ENCODE measurements around the gene NAA10. TPM values are rescaled to one million over a fixed set of nuclear protein-coding genes. Genes with fewer than 3 reads are reported as not detected.

The NAA10 gene
- total RNA-seq, 1 experiment from 2014 or later, result 210 TPM

DNA sequence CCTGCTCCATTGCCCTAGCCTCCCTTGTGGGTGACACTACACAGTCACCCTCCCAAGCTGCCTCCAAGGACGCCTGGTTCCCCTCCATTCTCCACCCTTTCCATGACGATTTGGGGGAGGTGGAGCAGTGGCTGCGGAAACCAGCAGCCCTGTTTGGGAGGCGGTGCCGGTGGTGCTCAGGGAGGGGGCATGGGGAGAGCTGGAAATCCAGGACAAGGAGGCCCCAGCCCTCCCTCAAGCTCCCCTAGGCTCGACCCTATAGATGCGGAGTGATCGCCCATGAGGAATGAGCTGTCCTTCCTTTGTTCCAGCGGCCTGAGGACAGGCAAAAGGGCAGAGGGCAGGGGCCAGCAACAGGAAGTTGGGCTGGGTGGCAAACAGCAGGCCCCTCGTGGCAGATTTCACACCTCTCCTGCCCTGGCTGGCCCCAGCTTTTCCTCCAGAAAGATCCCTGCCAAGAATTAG is 13.2 kb upstream of the NAA10 start:
- no peak for DNase-seq (ENCODE audit: low spot score)

- DNase-seq (ENCODE audit: low spot score), result peak; percentile 86
Measured at GRCh38 chrX:153947009-153947769, 12.4 kb upstream of the NAA10 start.

DNA sequence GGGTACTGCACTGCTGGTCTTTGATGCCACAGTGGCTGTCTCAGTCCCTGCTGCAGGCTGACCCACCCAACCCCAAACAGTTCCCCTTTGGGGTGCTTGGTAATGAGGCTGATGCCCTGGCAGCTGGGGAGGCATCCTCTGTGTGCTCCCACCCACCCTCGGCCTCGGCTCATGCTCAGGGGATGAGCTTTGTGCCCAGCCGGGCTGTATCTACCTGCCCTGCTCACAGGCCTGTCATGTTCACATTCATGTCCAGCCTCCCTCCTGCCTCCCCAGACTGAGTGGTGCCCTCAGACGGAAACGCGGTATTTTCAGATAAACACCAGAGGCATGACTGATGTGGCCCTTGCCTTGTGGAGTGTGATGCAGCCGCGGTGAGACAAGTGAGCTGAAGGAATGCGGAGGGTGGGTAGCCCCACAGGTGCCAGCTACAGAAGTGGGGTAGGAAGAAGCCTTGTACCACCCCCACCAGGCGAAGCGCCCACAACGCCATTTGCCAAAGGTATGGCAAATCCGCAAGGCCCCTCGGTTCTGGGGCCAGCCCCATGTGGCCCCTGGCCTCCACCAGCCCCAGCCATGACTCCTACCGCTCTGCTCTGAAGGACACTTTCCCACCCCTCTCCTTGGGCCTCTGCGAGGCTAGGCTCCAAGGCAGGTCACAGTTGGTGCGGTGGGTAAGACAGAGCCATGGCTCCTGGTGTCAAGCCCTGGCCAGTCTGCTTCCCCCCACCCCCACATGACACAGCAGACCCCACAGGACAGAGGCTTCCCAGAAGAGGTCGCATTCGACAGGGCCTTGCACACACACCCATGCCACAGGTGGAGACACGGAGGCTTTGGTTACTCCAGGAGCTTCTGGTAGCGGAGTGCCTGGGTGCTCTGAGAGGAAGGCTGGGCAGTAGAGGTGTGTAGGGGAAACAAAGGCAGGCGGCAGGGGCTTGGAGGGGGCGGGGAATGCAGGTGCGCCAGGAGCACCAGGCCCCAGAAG is 11.4 kb upstream of the NAA10 start:
- no peak for DNase-seq (ENCODE audit: low spot score)

DNA sequence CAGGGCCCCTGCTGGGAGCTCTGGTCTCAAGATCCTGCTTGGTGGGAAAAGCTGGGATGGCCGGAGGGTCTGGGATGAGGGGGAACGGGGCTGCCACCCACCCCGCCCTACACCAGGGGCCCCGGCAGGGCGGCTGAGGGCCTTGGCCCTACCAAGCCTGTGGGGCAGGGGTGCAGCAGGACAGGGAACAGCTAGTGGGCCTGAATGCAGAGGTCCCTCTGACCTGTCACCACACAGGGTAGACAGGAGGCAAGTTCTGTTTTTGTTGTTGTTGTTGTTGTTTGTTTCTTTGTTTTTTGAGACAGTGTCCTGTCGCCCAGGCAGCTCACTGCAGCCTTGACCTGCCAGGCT is 9.9 kb upstream of the NAA10 start:
- DNase-seq (ENCODE audit: low spot score), result no peak

- DNase-seq (ENCODE audit: low spot score), result no peak
Measured at GRCh38 chrX:153944140-153944799, 9.4 kb upstream of the NAA10 start, which contains the start of gene RENBP. TSS of gene RENBP (minus strand) at chrX:153944643. CDS start at chrX:153944610, 33 bp downstream.

DNA sequence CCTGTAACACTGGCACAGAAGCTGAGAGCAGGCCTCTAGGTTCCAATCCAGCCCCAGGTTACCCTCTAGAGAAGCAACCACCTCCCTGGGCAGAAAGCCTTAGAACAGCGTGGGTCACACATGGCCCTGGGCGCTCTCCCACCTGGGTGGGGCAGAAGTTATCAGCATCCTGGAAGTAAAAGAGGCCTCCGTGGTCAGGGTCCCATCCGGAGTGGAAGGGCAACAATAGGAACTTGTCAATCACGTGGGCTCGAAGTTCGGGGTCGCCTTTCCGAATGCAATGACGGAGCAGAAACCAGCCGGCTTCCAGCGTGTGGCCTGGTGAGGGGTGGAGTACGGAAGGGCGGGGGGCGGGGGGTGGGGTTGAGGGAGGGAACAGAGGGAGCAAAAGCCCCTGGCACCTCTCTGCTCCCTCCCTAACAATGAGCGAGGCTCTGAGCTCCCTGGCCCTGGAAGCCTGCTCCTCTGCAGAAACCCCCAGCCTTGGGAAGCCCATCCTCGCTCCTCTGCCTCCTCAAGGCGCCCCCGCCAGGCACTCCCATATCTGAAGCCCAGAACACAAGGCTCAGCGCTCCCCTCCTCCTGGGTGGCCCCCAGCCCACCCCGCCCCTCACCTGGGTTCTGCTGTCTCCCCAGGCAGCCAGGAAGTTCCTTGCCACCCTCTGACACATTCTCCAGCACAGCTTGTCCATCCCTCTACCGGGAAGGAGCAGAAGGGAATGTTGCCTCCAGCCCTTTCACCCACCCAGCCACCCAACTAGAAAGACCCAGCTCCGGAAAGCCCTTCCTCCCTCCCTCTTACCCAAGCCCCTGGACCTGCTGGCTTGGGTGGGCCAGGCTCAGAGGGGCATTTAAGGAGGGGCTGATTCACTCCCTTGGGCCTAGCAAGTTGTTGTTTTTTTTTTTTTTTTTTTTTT is 6.8 kb upstream of the NAA10 start:
- no peak for DNase-seq (ENCODE audit: low spot score)

GRCh38 chrX:153939573-153939972 is 4.7 kb upstream of the NAA10 start:
- no peak for DNase-seq (ENCODE audit: low spot score)

GRCh38 chrX:153938226-153938786 is 3.5 kb upstream of the NAA10 start:
- DNase-seq (ENCODE audit: low spot score), result no peak

DNA sequence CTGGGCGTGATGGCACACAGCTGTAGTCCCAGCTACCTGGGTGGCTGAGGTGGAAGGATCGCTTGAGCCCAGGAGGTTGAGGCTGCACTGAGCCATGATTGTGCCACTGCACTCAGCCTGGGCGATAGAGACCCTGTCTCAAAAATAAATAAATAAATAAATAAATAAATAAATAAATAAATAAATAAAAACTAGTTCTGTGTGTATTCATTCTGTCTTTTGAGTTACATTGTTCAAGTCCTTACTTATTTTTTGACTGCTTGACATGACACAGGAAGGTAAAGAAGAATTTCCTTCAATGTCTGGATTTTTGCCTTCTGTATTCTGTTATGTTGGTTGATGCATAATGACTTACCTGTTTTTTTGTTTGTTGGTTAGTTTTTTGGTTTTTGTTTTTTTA is 2.2 kb upstream of the NAA10 start:
- DNase-seq (ENCODE audit: low spot score), result no peak

GRCh38 chrX:153935326-153935851 is 552 bp upstream of the NAA10 start:
- no peak for DNase-seq (ENCODE audit: low spot score)

DNA sequence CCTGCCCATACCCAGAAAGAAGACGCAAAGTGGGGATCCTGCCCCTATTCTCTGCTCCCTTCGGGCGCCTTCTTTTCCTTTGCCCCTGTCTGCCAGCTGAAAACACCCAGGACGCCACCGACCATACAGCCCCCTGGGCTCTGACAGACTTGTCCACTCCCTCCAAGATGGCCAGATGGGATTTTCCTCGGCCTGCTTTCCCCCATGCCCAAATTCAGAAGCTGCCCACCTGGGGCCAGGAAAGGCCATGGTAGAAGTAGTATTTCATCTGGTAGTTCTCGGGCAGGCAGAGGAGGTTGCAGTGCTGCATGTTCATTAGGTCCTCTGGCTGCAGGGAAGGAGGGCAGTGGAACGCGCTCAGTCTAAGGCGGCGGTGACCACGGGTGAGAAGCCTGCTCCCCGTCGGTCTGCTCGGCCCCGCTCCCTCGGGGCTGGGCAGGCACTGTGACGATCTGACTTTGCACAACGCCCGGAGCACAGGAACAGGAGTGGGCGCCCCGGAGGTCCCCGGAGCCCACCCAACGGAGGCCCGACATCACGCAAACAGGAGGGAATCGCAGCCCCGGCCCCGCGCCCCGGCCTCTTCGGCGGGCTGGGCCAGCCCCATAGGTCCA is 582 bp downstream of the NAA10 start:
- DNase-seq (ENCODE audit: low spot score), result no peak

DNA sequence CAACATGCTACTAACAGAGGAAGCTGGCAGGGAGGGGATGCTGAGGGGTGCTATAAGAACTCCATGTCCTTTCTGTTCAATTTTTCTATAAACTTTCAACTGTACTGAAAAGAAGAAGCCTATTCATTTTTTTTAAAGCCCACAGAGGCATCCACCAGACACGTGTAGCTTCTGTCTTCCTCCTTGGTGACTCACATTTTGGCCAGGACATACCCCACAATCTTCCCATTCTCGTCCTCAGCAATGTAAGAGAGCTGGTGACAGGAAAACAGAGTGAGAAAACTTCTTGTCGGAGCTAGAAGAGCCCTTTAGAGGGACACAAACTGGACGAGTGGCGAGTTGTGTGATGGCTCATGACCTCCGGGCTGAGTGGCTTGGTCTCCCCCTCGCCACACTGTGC is 1.1 kb downstream of the NAA10 start:
- peak; percentile 37 for DNase-seq (ENCODE audit: low spot score)

DNA sequence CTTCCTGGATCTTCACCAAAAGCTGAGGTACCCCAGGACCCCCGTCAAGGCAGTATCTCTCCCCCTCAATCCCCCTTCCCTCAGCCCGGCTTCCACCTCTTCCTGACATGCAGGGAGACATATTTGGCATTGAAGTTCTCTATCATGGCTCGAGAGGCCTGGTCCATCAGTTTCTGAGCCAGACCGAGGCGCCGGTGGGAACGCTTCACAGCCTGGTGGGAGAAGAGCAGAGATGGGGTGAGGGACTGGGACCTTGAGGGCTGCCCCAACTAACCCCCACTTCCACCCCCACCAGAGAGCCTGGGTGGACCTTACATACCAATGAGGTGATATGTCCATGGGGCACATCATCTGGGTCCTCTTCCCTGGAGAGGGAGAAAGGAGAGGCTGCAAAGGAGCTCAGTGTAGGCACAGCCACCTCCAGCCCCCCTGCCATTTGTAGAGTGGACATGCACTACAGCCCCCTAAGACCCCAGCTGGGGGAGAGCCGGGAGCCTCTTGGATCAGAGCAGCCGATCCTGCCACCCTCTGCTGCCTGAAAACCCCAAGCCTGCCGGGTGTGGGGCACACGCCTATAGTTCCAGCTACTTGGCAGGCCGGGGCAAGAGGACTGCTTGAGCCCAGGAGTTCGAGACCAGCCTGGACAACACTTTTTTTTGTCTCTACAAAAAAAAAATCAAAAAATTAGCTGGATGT is 2.5 kb downstream of the NAA10 start:
- no peak for DNase-seq (ENCODE audit: low spot score)

DNA sequence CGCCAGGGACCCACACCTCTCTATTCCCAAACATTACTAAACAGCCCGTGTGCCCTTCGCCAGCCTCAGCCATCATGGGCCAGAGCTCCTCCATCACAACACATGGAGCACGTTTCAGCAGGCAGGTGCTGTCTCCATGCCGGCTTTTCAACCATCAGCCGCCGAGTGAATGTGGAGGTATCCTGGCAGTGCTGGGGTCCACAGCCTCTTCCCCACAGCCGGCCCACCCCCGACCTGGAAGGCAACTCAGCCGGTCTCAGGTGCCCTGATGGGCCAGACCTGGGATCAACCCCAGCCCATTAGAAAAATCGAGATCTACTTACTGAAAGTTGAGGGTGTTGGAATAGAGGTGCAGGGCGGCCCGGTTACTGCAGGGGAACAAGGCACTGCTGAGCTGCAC is 3.1 kb downstream of the NAA10 start:
- DNase-seq (ENCODE audit: low spot score), result no peak

DNA sequence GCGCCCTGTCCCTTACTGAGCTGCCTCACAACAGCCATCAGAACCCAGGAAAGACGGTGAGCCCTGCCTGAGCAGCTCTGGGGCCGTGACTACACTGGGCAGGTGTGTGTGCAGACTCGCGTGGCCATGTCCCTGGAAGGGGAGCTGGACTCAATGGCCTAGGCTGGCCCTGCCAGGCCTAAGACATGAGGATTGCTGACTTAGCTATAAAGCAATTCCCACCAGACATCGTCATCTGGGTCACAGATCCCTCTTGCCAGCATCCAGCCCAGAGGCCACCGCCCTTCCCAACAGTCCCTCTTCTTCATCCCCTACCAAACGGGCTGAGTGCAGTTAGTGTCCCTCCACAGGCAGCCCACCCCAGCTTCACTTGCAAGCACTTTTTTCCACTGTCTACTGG is 3.7 kb downstream of the NAA10 start:
- no peak for DNase-seq (ENCODE audit: low spot score)

DNA sequence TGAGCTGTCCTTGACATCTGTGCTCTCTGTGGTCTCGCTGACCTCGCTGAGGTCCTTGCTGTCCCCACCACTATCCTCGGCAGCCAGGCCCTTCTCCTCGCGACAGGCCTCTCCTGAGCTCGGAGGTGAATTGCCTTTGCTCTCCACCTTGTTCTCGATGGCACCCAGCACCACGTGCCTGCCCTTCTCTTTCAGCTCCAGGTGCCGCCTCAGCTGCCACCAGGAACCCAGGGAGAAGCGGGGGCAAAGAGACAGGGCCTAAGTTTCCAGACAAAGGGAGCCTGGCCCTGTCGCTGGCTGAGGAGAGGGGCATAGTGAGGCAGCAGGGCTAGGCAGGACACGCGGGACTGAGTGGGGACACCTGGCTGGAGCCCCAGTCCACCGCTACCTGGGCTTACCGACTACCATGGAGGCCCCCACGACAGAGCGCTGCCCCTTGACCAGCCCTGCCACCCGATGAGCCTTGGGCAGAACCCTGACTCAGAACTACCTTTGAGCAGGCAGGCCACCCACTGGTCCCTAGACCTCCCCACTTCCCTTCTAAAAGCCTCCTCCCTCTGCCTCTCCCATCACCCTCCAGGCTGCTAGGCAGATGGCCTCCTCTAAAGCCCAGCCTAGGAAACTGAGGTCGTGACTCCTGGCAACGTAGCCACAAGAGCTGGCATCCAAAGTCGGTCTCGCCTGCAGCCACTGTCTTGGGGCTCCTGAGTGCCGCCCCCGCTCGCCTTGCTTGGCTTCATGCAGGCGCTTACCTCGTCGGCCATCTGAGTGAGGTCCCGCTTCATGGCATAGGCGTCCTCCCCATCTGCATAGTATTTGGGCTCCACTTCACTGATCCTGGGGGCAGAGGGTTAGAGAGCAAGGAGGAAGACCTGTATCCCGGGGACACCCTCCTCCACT is 4.6 kb downstream of the NAA10 start:
- no peak for DNase-seq (ENCODE audit: low spot score)

- DNase-seq (ENCODE audit: low spot score), result no peak
Measured at GRCh38 chrX:153929576-153929975, 5.3 kb downstream of the NAA10 start.

GRCh38 chrX:153928846-153929245 is 6.0 kb downstream of the NAA10 start:
- DNase-seq (ENCODE audit: low spot score), result no peak
